Hepatic stellate cell (primary cell): ENCODE results near the gene COL26A1.
"Not testable (repeated sequence)": the region's sequence is repeated elsewhere in the genome, so short reads cannot be mapped to it uniquely, and the experiment has no call there.

Experiments used
- DNase-seq: peaks from one replicate; pipeline ENCODE4 v3.0.0; 2011; ENCODE audit warnings: low spot score

COL26A1 gene

GRCh38 chr7:101362334-101363195, at the start of gene COL26A1:
Gene COL26A1, plus strand, starts transcription at chr7:101362875. Its CDS starts 158 bp downstream, at chr7:101363033.
- peak; percentile 47 for DNase-seq

DNA sequence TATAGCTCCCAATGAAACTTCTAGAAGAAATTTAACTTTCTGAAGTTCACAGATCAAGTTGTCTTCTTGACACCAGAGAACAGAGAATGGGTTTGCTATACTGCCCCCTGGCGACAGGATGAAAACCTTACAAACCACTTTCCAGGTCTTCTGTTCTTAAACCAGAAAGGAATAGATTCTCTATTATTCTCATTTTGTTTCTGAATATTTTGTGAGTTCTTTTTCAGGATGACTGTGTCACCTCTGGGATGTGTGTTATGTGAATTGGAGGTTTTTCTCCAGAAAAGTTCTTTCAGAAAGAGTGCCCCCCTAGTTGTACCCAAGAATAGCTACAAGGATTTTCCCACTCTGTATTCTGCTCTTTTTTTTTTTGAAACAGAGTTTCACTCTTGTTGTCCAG, 47.3 kb upstream of the COL26A1 start:
- peak; percentile 50 for DNase-seq

GRCh38 chr7:101319401-101319800, 43.3 kb upstream of the COL26A1 start:
- DNase-seq, result no peak

DNA sequence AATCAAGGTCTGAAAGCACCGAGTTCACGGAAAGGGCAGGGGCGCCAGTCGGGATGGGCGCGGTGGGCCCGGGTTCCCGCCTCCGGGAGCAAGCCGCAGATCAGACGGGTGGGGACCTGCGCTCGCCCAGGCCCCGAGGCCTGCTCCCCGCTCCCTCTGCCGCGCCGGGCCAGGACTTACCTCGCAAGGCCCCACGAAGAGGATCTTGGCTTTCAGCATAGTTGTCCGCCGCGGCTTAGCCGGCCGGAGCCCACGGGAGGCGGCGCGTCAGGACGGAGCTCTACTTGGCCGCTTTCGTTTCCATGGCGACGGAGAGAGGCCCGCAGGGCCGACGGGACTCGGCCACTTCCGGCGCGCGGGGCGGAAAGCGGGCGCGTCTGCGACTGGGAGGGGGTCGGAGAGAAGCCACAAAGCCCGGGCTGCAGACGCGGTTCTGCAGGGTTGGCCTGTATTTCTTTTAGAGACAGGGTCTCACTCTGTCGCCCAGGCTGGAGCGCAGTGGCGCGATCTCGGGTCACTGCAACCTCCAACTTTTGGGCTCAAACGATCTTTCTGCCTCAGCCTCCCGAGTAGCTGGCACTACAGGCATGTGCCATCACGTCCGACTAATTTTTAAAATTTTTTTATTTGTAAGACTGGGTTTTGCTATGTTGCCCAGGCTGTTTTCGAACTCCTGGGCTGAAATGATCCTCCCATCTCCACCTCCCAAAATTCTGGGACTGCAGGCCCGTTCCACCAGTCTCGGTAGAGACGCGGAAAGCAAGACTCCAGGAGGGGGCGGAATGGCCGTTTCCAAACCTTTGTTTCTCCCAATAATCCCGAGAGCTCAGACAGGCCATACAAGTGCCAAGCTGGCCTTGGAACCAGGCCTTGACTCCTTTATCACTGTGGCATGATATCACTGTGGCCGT, 40.9 kb upstream of the COL26A1 start, which contains the start of gene IFT22:
Gene IFT22 (minus strand): TSS at position 322 of the 911 bp plus-strand sequence. CDS start 103 bp downstream, at position 219.
- peak; percentile 90 for DNase-seq

DNA sequence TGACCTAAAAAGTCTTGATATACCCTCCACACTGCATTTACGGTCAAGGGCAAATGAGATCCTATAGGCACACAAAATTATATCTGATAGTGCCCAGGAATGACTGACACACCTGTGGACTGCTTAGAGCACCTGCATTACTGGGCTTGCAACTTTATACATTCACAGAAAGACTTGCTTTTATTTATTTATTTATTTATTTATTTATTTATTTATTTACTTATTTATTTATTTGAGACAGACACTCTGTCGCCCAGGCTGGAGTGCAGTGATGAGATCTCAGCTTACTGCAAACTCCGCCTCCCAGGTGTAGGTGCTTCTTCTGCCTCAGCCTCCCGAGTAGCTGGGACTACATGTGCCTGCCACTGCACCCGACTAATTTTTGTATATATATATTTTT, 34.5 kb upstream of the COL26A1 start:
- no peak for DNase-seq

GRCh38 chr7:101330011-101330484, 32.6 kb upstream of the COL26A1 start:
- no peak for DNase-seq

GRCh38 chr7:101332026-101332425, 30.6 kb upstream of the COL26A1 start:
- DNase-seq, result no peak

- DNase-seq, result no peak
These were observed 28.8 kb upstream of the COL26A1 start for GRCh38 chr7:101333912-101334311.

DNA sequence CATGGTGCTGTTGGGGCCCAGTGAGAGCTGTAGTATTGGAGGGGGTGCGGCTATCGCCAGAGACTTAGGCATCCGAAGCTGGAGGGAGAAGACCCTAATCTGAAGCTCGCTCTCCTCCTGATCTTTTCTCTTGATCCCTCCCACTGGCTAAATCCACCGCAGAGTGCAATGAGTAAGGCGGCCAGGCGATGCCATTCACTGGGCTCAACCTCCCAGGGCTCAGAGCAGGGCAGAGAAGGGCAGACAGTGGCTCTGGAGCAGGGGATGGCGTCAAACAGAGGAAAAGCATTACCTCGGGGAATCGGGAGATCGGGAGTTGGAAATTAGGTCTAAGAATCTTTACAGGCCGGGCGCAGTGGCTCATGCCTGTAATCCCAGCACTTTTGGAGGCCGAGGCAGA, 22.3 kb upstream of the COL26A1 start:
- DNase-seq, result no peak

DNA sequence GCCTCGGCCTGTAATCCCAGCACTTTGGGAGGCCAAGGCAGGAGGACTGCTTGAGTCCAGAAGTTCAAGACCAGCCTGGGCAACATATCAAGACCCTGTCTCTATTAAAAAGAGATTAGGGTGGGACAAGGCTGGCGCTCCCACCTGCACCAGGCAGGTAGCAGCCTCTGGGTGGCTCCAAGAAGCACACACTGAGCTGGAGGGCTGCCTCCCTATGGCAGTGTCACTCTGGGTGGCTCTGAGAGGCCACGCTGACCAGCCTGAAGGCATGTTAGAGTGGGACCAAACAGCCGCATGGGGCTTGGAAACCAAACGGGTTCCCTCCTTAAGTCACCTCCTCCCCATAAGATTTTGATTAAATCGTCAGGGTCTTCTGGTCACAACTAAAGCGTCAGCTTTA, 19.8 kb upstream of the COL26A1 start:
- DNase-seq, result no peak

- DNase-seq, result no peak
These were observed 15.2 kb upstream of the COL26A1 start for GRCh38 chr7:101347477-101347876.

GRCh38 chr7:101348456-101349067, 14.1 kb upstream of the COL26A1 start:
- not testable (repeated sequence) for DNase-seq

- DNase-seq, result not testable (repeated sequence)
These were observed 13.4 kb upstream of the COL26A1 start for GRCh38 chr7:101349300-101349699.

- DNase-seq, result no peak
These were observed 9.8 kb upstream of the COL26A1 start for GRCh38 chr7:101352920-101353308.

- DNase-seq, result no peak
These were observed 5.2 kb upstream of the COL26A1 start for GRCh38 chr7:101357433-101357832.

GRCh38 chr7:101363196-101363733, 590 bp downstream of the COL26A1 start:
- DNase-seq, result no peak

GRCh38 chr7:101363734-101364374, 1.2 kb downstream of the COL26A1 start:
- peak; percentile 76 for DNase-seq

DNA sequence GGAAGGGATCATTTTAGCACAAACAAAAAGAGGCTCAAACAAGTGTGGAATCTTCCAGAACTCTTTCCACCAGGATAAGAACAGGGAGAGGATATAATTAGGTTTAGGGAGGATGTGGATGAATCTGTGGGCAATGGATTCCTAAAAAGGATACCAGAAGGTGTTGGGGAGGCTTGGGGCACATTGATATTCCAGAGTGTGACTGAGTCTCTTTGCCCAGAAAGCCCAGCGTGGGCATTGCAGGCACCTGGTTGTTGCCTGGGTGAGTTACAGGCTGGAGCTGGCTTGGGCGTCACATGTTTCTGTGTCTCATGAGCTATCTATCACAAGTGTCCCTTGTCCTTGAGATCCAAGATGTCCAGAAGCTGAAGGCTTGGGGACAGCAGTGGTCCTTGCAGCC, 3.3 kb downstream of the COL26A1 start:
- DNase-seq, result no peak

GRCh38 chr7:101367676-101368075, 5.0 kb downstream of the COL26A1 start:
- no peak for DNase-seq

DNA sequence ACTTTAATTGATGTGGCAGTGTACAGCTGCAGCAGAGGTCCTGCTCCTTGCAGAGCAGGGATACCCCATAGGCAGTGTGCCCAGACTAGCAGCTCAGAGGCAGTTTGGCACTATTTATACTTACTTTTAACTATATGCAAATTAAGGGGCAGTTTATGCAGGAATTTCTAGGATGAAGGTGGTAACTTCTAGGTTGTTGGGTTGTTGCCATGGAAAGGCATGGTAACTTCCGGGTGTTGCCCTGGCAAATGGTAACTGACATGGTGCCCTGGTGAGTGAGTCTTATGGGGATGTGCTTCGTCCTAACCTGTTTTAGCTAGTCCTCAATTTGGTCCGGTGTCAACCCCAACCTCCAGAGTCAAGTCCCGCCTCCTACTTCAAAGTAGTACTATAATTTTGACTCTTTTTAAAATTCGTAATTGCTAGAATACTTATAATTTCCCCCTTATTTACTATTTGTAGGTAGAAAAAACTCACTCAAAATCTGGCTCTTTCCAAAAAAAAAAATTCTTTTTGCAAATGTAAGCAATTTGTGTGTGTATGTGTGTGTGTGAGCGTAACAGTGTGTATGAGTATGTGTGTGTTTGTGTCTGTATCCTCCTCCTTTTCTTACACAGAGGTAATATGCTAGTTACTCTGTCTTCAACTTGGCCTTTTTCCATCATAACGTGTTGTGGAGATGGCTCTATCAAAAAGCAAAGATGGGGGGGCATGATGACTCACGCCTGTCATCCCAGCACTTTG, 5.9 kb downstream of the COL26A1 start:
- DNase-seq, result no peak

DNA sequence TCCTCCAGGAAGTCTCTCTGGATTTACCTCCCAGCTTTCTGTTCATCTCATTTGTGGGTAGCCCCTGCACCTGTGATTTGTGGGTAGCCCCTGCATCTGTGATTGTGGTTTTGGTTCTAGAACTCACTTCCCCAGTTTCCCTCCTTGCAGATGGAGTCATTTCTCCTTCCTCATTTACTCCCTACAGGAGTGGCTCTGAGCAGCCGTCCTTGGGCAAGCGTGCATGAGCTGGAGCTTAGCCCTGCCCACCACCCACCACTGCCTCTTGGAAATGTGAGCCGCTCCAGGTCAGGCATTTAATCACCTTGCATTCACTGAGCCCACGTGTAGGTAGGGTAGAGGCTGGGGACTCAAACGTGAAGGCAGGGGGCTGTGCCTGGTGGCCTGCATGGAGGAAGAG, 8.2 kb downstream of the COL26A1 start:
- no peak for DNase-seq
